ENCODE measurements around the gene KSR2. TPM values are rescaled to one million over a fixed set of nuclear protein-coding genes. Genes with fewer than 3 reads are reported as not detected.
"Not testable (repeated sequence)": the region's sequence is repeated elsewhere in the genome, so short reads cannot be mapped to it uniquely, and the experiment has no call there.

Gene KSR2
- total RNA-seq, 1 donor from 2014 or later, result 0.78 TPM

DNA sequence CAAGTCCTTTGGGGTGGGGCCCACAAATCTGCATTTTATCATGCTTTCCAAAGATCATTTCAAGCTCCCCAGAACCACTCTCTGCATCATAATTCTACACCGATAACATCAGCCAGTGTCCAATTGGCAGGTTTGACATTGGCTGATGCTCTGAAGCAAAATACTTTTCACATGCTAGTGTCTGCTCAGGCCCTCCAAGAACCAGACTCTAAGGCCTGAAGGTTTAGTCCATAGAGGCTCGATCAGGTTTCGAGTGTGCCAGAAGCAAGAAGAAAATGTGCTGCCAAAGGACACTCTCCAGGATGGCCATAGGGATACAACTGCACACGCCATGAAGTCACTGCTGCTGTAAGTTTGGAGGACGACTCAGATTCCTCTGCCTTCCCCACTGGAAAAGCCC is 280.3 kb downstream of the KSR2 start:
- no peak for DNase-seq

DNA sequence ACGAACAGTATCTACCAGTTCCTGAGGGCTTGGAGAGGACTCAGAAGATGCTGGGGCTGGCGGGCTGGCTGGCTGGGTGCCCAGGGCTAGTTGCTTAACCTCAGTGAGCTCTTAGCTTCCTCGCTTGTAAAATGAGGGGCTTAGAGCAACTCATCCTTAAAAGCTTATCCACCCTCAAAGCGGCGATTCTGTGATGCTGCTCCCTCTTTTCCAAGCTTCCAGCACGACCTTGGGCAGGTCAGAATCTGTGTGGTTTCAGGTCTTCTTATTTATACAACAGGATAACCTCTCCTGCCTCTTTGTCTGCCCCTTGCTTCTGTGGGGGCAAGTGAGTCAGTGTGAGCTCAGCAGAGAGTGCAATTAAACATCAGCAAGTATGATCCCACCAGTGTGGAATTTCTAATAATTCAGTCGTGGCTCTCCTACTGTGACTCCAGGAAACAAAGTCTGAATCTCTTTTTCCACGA is 281.8 kb downstream of the KSR2 start:
- no peak for DNase-seq

DNA sequence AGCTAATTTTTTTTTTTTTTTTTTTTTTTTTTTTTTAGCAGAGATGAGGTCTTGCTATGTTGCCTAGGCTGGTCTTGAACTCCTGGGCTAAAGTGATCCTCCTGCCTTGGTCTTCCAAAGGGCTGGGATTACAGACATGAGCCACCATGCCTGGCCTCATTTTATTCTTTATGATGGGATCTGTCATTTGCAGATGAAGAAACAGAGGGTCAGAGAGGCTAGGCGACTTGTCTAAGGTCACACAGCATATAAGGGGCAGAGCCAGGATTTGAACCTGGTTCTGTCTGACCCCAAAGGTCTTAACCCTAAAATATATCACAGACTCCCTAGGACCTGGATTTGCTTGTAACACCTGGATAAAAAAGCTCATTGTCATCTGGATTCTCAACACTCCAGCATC is 282.6 kb downstream of the KSR2 start:
- DNase-seq, result no peak

DNA sequence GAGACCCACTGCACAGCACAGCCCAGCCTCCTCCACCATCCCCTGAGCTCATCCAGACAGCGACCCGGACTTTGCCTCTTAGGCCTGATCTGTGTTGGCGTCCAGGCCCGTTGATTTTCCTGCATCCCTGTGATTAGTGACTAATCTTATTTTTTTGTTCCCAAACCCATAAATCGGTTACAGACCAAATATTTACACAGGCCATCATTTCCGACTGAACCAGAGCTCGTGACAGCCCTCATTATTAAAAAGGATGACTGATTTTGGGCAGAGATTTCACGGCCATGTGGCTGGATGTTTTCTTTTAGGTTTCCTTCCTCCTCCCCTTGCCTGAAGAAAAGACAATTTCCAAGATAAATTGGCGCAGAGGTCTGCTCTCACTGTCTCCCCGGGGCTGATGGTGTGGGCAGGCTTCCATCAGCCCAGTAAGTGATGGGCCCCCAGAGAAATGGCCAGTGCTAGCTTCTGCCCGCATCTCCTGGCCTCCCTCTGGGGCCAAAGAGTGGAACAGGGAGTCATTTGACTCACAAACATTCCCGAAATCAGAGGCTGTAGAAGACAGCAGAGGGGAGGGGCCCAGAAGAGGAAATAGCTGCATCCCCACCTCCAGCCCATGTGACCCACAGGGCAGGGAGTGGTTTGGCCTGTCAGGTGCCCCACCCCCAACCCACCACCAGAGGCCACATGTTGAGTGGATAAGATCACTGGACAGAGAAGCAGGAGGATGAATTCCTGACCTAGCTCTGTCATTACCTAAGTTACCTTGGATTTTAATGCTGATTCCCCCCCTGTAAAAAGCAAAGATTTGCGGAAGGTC is 283.5 kb downstream of the KSR2 start:
- no peak for DNase-seq

DNA sequence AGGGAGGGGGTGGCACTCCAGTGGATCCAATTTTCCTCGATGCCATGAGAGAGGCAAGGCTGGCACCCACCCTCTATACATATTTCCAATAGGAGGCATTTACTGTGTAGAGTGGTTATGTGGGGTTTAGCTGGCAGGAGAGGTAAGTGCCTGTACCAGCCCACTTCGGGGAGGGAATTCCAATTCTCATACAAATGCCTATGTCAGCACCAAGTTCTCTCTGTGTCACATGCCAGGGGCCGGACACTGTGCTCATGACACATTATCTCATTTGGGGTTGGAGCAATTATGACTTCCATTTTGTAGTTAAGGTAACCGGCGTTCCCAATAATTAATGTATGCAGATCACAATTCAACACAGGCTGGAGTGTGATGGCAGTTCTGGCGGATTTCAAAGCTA is 284.3 kb downstream of the KSR2 start:
- no peak for DNase-seq

DNA sequence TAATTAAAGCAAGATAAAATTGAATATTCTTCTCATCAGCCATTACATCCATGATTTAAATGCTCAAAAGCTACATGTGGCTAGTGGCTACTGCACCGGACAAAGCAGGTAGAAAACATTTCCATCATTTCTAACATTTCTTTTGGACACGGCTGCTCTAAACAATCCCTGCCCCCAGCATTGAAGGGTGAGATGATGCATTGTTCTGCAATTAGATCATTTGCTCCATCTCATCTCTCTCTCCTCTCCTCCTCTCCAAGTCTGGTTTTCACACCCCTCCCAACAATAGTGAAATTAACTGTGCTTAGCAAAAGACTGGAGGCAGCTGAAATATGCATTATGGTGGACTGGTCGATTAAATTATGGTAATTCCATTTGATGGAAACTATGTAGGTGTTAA is 288.5 kb downstream of the KSR2 start:
- DNase-seq, result no peak

DNA sequence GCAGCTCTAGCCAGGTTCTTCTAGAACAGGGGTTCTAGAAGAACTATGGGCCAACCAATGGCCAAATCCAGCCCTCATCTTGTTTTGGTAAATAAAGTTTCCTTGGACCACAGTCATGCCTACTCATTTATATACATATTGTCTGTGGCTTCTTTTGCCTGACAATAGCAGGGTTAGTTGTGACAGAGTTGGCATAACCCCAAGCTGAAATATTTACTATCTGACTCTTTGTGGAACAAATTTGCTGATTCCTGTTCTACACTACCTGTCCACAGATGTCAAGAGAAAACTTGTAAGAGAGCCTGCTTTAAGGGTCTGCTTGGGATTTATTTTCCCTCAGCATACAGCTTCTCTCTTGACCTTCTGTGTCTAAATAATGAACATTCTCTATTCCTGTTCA is 289.0 kb downstream of the KSR2 start:
- no peak for DNase-seq

DNA sequence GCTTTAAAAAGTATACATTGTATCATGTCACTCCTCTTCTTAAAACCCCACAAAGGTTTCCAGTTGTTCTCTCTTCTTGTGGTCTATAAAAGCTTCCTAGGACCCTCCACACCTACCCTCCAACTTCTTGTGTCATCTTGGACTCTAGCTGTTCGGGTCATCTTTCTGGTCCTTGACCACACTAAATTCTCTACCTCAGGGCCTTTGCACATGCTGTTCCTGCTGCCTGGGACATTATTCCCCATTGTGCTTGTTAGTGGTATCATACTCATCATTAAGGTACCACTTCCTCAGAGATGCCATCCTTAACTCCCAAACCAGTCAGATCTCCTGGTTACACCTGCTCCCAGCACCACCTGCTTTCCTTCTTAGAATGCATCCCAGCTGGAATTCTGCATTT is 294.0 kb downstream of the KSR2 start:
- DNase-seq, result no peak

DNA sequence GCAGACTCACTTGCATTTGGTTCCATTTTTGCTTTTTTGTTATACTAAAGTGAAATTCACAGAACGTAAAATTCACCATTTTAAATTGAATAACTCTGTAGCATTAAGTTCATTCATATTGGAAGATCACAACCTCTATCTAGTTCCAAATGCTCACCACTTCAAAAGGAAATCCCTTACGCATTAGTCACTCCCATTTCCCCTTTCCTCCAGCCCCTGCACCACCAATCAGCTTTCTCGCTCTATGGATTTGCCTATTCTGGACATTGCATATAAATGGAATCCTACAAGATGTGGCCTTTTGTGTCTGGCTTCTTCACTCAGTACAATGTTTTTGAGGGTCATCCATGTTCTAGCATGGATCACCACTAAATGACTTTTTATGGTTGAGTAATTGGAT is 294.5 kb downstream of the KSR2 start:
- DNase-seq, result no peak

DNA sequence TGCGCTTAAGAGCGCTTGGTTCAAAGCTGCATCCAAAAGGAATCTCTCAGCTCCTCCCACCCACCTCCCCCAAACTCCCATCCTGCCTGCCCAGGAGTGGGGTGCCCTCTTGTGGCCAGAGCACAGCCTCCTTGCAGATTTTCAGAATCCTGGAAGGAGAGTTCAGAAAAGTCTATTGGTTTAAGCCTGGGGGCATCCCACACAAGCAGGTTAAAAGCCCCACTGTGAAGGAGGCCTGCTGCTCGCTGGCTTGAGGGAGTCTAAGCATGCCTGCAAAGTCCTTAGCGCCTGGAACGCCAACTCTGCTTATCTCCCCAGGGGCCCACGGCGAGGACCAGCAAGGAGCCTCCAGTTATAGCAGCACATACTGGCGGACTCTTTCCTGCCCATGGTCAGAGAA is 297.1 kb downstream of the KSR2 start:
- DNase-seq, result no peak

DNA sequence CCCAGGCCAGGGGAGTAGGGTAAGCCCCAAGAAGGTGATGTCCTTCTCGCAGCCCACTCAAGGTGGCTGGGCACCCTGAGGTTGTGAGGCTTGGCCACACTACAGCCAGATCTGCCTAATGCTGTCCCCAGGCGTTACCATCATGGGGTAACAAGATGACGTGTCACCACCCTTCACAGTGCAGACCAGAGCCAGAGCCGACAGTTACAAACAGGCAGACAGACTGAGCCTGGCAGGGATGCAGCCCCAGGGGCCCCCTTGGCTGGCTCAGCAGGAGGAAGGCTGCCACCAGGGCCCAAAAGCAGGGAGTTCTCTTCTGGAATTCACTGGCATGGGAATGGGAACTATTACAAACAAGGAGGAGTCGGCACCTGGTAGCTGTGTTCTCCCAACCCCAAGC is 304.6 kb downstream of the KSR2 start:
- no peak for DNase-seq

DNA sequence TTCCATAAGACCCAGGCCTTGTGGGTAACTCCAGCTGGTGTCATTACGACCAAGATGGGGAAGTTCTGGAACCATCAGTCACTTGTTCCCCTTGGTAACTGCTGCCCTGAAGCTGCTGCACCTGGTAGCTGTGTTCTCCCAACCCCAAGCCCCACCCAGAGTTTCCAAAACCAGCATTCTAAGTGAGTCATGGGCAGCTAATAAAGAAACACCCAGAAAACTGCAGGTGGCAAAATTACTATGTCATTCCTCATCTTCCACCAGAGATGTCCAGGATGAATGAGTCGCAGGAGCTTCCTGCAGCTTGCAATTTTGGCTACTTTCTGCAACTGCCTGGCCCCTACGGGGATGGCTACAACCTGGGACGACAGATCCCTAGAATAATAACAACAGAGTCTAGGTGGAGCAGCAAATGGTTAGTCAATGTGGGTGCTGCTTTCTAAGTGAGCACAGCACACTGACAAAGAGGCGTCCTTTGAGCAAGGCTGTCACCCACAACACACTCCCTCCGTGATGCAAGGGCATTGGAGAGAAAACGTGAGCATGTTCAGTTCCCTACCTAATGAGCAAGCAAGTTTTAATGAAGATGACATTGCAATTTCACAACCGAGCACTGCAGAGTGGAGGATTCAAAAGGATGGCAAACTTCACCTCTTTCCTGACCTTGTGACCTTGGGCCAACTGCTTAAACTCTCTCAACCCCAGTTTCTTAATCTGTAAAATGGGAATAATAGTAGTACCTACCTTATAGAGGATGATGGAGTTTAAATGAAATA is 306.0 kb downstream of the KSR2 start:
- no peak for DNase-seq

DNA sequence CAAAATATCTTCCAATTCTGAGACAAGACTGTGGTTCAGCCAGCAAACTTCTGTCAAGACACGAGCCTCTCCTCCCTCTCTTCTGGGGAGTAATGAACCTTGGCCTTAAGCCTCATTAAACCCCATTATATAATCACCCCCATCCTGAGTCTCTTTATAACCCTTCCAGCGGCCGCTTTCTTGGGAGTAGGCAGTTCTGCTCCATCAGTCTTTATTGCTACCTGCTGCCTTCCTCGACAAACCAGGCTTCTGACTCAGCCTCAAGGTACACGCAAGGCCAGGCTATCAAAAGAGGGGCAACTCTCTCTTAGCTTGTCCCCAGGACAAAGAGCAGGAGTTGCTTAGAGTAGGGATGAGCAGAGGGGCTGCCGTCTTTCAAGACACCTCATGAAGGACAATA is 306.6 kb downstream of the KSR2 start:
- DNase-seq, result no peak

DNA sequence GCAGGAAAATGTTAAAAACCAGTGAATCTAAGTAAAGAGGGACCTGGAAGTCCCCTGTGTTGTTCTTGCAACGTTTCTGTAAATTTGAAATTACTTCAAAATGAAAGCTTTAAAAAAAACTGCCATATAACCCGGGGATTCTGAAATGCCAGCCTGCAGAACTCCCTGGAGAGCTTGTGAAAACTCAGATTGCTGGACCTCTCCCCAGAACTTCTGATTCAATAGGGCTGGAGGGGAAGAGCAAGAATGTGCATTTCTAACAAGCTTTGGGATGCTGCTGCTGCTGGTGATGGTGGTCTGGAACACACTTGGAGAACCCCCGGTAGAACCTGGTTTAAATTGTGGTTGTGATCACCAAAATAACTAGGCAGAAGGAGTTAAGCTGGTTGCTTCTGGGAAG is 307.3 kb downstream of the KSR2 start:
- no peak for DNase-seq

DNA sequence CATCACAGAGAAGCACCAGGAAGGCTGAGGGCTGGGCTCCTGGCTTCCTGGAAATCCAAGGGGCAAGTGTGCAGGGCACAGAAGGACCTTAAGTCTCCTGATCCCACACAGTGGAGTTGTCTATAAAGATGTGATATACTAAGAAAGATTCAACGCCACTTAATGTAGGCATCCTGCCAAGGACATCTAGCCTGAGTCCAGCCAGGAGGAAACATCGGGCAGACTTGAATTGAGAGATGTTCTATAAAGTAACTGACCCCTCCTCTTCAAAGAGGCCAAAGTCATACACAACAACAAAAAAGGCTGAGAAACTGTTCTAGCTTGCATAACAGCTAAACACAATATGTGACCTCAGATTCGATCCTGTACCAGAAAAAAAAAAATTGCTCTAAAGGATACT is 307.9 kb downstream of the KSR2 start:
- DNase-seq, result no peak

DNA sequence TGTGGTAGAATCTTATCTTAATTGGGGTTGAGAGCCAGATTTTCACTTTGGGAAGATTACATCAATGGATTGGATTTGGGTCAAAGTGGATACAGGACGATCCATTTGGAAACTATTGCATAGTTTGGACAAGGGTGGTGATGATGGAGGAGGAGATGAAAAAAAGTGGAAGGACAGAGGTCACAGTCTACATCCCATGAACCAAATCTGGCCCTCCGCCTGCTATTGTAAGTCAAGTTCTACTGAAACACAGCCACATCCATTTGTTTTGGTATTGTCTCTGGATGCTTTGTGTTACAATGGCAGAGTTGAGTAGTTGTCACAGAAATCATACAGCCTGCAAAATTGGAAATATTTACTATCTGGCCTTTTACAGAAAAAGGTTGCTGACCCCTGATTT is 310.6 kb downstream of the KSR2 start:
- no peak for DNase-seq

DNA sequence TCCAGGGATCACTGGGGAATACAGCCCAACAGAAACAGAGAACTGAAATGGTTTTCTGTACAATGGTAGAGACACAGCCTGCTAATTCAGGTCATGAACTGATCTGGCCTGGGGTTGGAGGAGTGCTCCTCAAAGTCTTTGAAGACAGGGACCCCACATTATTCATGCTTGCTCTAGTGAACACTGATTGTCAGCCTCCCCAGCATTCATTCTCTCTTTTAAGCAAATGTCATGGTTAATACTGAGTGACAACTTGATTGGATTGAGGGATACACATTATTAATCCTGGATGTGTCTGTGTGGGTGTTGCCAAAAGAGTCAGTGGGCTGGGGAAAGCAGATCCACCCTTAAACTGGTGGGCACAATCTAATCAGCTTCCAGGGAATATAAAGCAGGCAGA is 319.0 kb downstream of the KSR2 start:
- no peak for DNase-seq

DNA sequence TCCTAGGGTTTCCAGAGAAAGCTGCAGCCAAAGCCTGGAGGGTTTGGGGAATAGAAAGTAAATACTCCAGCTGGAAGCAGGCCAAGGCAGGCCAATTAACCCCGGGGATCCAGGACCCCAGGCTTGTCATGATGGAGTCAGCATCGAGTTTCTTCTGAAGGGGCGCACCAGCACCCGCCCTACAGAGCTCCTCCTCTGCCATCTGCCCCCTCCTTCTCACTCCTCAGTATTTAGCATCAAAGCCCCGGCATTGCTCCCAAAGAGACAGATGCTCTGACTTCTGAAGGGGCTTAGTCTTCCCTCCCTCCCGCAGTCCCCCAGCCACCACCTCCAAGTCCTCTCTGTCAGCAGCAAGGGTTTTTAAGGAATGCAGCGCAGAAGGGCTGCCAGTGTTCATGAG is 322.3 kb downstream of the KSR2 start:
- no peak for DNase-seq

DNA sequence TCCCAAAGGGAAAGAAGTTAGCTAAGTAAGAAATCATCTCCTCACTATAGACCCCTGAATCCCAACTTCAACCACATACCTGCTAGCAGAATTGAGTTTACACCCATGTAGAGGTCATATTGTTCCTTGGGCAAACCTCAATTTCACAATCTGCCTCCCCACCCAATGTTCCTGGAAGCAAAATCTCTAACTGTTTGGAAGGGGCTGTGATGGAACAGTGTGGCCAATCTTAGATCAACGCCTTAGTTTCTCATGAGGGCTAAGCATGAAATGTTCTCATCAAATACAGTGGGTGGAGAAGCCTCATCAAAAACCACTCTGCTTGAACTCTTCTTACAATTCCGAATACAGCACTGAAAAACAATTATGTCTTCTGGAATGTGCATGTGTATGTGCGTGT is 323.3 kb downstream of the KSR2 start:
- DNase-seq, result no peak

DNA sequence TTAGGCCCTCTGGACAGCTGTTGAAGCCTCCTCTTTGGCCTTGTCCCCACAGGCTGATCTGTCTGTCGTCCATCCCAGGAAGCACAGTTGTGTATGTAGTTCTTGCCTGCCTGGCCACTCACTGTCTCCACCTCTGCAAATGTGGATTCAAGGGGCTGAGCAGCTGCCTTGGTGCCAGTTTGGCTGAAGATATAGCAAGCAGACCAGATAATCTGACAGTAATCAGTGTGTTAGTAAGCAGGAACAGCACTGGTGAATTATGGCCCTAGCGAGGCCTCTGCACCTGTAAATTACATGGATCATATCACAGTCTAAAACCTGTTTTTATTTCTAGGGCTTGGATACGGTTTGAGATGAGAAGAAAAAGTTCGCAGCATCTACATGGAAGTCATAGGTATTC is 324.8 kb downstream of the KSR2 start:
- DNase-seq, result no peak

DNA sequence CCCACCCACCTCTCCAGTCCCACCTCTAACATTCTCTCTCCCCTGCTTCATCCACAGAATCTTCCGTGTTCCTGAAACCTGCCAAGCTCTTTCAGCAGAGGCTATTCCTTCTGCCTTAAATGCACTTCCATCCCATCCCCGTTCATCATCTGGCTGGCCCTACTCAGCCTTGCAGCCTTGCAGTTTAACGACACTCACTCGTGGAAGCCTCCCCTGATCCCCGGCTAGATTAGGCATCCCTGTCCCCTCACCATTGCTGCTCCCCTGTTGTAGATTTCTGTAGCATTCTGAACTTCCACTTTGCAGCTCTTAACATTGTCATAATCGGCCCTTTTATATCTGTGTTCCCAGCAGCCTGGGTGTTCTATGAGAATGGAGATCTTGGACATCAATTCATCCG is 326.9 kb downstream of the KSR2 start:
- no peak for DNase-seq

DNA sequence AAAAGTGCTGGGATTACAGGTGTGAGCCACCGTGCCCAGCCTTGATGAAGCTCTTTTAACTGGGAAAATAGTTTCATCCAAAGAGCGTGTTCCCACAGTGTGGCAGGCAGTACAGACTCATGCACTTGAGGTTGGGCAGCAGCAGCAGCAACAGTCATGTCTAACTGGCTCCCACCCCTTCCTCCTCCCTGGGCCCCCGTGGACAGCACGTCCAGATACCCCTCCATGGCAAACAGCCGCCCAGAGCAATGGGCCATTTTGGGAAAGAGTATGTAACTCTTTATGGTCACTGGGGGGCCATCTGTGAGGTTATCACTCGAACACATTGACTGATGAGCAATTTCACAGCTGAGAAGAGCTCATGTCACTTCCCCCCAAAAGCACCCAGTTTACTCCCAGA is 328.3 kb downstream of the KSR2 start:
- DNase-seq, result no peak

DNA sequence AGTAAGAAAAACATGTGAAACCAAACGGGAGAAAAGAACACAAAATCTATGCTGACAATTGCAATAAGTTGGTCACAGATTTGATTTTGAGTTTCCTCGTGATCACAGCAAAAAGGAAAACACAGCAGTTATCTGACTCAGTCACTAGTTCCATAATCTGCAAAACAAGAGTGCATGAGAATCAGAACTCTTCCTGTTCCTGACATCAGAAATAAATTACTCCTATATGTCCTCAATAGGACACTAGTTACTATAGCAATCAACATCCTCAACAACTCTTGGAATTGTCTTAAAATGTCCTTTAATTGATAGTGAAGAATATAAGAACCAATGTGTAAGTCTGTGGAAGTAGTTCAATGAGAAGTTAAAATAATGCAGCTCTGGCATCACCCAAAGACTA is 339.3 kb downstream of the KSR2 start:
- no peak for DNase-seq

DNA sequence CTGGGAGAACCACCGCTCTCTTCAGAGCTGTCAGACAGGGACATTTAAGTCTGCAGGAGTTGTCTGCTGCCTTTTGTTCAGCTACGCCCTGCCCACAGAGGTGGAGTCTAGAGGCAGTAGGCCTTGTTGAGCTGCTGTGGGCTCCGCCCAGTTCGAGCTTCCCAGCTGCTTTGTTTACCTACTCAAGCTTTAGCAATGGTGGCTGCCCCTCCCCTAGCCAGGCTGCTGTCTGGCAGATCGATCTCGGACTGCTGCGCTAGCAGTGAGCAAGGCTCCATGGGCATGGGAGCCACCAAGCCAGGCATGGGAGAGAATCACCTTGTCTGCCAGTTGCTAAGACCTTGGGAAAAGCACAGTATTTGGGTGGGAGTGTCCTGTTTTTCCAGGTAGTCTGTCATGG is 340.1 kb downstream of the KSR2 start:
- not testable (repeated sequence) for DNase-seq
